Measurements from ENCODE around the gene GPAT3. TPM values are rescaled to one million over a fixed set of nuclear protein-coding genes. Genes with fewer than 3 reads are reported as not detected.

GPAT3 gene
- total RNA-seq, 1 donor from 2014 or later = not detected

DNA sequence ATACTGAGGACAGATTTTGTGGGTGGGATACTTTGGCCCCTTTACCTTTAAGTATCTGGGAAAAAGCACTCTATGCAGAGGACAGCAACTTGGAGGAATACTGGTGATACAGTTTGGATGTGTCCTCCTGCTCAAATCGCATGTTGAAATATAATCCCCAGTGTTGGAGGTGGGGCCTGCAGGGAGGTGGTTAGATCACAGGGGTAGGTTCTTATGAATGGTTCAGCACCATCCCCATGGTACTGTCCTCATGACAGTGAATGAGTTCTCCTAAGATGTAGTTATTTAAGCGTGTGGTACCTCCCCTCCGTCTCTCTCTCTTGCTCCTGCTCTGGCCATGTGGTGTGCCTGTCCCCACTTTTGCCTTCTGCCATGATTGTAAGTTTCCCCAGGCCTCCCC, 24.6 kb downstream of the GPAT3 start:
- Mint-ChIP-seq H3K36me3 (ENCODE audit: unreplicated experiment) (no peaks in the 10 kb centered on the region), H3K27me3 (ENCODE audit: unreplicated experiment) (peaks cover 20% of the 10 kb centered on the region), H3K4me1 (ENCODE audit: unreplicated experiment) (no peaks in the 10 kb centered on the region), H3K9me3 (ENCODE audit: unreplicated experiment) (no peaks in the 10 kb centered on the region), H3K27ac (ENCODE audit: unreplicated experiment) (no peak overlapping the region), H3K4me3 (ENCODE audit: unreplicated experiment) (no peak overlapping the region)
- no peak for DNase-seq (ENCODE audit: extremely low spot score, unreplicated experiment)
- TF ChIP-seq, protein P1, sequence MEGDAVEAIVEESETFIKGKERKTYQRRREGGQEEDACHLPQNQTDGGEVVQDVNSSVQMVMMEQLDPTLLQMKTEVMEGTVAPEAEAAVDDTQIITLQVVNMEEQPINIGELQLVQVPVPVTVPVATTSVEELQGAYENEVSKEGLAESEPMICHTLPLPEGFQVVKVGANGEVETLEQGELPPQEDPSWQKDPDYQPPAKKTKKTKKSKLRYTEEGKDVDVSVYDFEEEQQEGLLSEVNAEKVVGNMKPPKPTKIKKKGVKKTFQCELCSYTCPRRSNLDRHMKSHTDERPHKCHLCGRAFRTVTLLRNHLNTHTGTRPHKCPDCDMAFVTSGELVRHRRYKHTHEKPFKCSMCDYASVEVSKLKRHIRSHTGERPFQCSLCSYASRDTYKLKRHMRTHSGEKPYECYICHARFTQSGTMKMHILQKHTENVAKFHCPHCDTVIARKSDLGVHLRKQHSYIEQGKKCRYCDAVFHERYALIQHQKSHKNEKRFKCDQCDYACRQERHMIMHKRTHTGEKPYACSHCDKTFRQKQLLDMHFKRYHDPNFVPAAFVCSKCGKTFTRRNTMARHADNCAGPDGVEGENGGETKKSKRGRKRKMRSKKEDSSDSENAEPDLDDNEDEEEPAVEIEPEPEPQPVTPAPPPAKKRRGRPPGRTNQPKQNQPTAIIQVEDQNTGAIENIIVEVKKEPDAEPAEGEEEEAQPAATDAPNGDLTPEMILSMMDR (IDR thresholded peaks at IDR 0.05) = no peak

GRCh38 chr4:83561381-83561780, 25.5 kb downstream of the GPAT3 start:
- H3K4me1 Mint-ChIP-seq (ENCODE audit: unreplicated experiment) = no peaks in the 10 kb centered on the region

DNA sequence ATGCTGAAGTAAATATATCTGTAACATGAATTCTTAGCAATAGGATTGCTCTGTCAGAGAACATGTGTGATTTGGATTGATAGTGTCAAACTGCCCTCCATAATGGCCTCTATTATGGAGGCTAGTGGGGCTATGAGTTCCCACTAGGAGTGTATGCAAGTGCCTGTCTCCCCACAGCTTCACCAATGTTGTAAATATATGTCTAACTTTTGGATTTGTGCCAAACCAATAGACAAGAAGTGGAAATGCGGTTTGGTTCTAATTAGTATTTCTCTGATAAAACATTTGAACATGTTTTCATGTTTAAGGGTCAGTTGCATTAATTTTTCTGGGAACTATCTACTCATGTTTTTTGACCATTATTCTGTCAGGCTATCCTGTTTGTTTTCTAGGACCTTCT, 28.1 kb downstream of the GPAT3 start:
- H3K4me3 Mint-ChIP-seq (ENCODE audit: unreplicated experiment) = no peak overlapping the region
- TF ChIP-seq, protein P1 (IDR thresholded peaks at IDR 0.05) = no peak
- H3K27me3 Mint-ChIP-seq (ENCODE audit: unreplicated experiment) = peaks cover 19% of the 10 kb centered on the region
- H3K27ac Mint-ChIP-seq (ENCODE audit: unreplicated experiment) = no peak overlapping the region
- no peaks in the 10 kb centered on the region for H3K4me1 Mint-ChIP-seq (ENCODE audit: unreplicated experiment)
- H3K9me3 Mint-ChIP-seq (ENCODE audit: unreplicated experiment) = no peaks in the 10 kb centered on the region
- DNase-seq (ENCODE audit: extremely low spot score, unreplicated experiment) = no peak
- no peaks in the 10 kb centered on the region for H3K36me3 Mint-ChIP-seq (ENCODE audit: unreplicated experiment)

More at GRCh38 chr4:83561381-83561780, 25.5 kb downstream of the GPAT3 start:
- Mint-ChIP-seq H3K36me3 (ENCODE audit: unreplicated experiment) (no peaks in the 10 kb centered on the region), H3K4me3 (ENCODE audit: unreplicated experiment) (no peak overlapping the region), H3K27me3 (ENCODE audit: unreplicated experiment) (peaks cover 20% of the 10 kb centered on the region), H3K27ac (ENCODE audit: unreplicated experiment) (no peak overlapping the region), H3K9me3 (ENCODE audit: unreplicated experiment) (no peaks in the 10 kb centered on the region)
- DNase-seq (ENCODE audit: extremely low spot score, unreplicated experiment) = no peak
- TF ChIP-seq, protein P1 (IDR thresholded peaks at IDR 0.05) = no peak

DNA sequence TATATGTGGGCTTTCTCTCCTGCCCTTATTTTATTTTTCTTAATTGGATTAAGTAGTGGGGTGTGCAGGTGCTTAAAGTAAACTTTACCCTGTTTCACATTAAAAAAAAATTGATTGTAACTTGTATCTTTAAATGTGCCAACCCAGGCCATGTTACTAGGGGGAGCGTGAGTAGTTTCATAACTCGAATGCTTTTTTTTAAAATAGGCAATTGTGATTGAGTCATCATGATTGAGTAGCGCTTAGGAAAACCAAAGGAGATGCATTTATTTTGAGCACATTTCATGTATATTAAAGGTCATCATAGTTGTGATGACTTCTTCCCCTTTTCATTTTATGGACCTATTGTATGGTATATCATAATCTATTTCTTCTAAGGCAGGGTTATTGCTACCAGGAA, 32.2 kb downstream of the GPAT3 start:
- no peak for DNase-seq (ENCODE audit: extremely low spot score, unreplicated experiment)
- TF ChIP-seq, protein P1 (IDR thresholded peaks at IDR 0.05) = no peak
- no peaks in the 10 kb centered on the region for H3K9me3 Mint-ChIP-seq (ENCODE audit: unreplicated experiment)
- H3K36me3 Mint-ChIP-seq (ENCODE audit: unreplicated experiment) = no peaks in the 10 kb centered on the region
- H3K4me3 Mint-ChIP-seq (ENCODE audit: unreplicated experiment) = no peak overlapping the region
- H3K27me3 Mint-ChIP-seq (ENCODE audit: unreplicated experiment) = peaks cover 14% of the 10 kb centered on the region
- H3K4me1 Mint-ChIP-seq (ENCODE audit: unreplicated experiment) = no peaks in the 10 kb centered on the region
- no peak overlapping the region for H3K27ac Mint-ChIP-seq (ENCODE audit: unreplicated experiment)

DNA sequence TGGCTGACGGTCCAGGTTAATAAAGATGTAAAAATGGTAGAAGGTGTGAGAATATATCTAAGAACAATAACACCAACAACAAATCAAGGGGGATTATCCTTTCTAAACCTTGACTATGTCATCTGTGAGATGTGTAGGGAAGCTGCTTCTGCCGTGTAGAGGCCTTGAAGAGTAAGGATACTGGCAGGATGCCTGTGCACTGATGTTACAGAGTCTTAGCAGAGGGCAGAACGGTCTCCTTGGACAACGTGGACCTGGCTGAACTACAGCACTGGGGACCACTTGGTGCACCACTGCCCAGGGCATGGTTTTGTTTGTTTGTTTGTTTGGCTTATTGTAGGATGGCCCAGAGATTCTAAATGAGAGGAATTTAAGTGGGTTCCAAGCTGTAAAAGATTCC, 33.5 kb downstream of the GPAT3 start:
- Mint-ChIP-seq H3K27me3 (ENCODE audit: unreplicated experiment) (peaks cover 14% of the 10 kb centered on the region), H3K36me3 (ENCODE audit: unreplicated experiment) (no peaks in the 10 kb centered on the region), H3K4me1 (ENCODE audit: unreplicated experiment) (no peaks in the 10 kb centered on the region), H3K27ac (ENCODE audit: unreplicated experiment) (no peak overlapping the region), H3K4me3 (ENCODE audit: unreplicated experiment) (no peak overlapping the region), H3K9me3 (ENCODE audit: unreplicated experiment) (no peaks in the 10 kb centered on the region)
- TF ChIP-seq, protein P1 (IDR thresholded peaks at IDR 0.05) = no peak
- DNase-seq (ENCODE audit: extremely low spot score, unreplicated experiment) = no peak

All from osteocyte (in vitro differentiated cells).